ENCODE data around the gene REEP3.
"Not testable (repeated sequence)": the region's sequence is repeated elsewhere in the genome, so short reads cannot be mapped to it uniquely, and the experiment has no call there.

The REEP3 gene

GRCh38 chr10:63497321-63497720 lies 23.9 kb upstream of the REEP3 start:
- no peak for DNase-seq (ENCODE audit: low spot score in 2 of 2)

GRCh38 chr10:63498665-63499064 lies 22.5 kb upstream of the REEP3 start:
- no peaks in the 10 kb centered on the region for H3K9me3 ChIP-seq
- H3K27me3 ChIP-seq (ENCODE audit: low read depth), result no peaks in the 10 kb centered on the region
- H3K4me3 ChIP-seq, result no peak overlapping the region
- no peak for DNase-seq (ENCODE audit: low spot score in 2 of 2)
- in situ Hi-C loops (cut with MboI; ENCODE audit: low sequenced_read_pairs), result no loop called here
- no peaks in the 10 kb centered on the region for H3K36me3 ChIP-seq (replicated peaks)
- H3K4me1 ChIP-seq, result peaks cover 4% of the 10 kb centered on the region

More at GRCh38 chr10:63497321-63497720, 23.9 kb upstream of the REEP3 start:
- in situ Hi-C loops (cut with MboI; ENCODE audit: low sequenced_read_pairs), result no loop called here
- H3K27me3 ChIP-seq (ENCODE audit: low read depth), result no peaks in the 10 kb centered on the region
- no peaks in the 10 kb centered on the region for H3K9me3 ChIP-seq
- no peak overlapping the region for H3K4me3 ChIP-seq
- no peaks in the 10 kb centered on the region for H3K36me3 ChIP-seq (replicated peaks)
- H3K4me1 ChIP-seq, result peaks cover 4% of the 10 kb centered on the region

- H3K27me3 ChIP-seq (ENCODE audit: low read depth); H3K36me3 ChIP-seq (replicated peaks); in situ Hi-C loops (cut with MboI; ENCODE audit: low sequenced_read_pairs); H3K9me3 ChIP-seq; H3K4me3 ChIP-seq; DNase-seq (ENCODE audit: low spot score in 2 of 2); H3K4me1 ChIP-seq: not testable (repeated sequence)
Observed at GRCh38 chr10:63500551-63500950, 20.6 kb upstream of the REEP3 start.

GRCh38 chr10:63501954-63502353 lies 19.2 kb upstream of the REEP3 start:
- in situ Hi-C loops (cut with MboI; ENCODE audit: low sequenced_read_pairs), result no loop called here
- Histone ChIP-seq H3K27me3 (ENCODE audit: low read depth) (no peaks in the 10 kb centered on the region), H3K4me1 (no peaks in the 10 kb centered on the region), H3K4me3 (no peak overlapping the region), H3K9me3 (no peaks in the 10 kb centered on the region), H3K36me3 (replicated peaks) (no peaks in the 10 kb centered on the region)
- DNase-seq (ENCODE audit: low spot score in 2 of 2), result no peak

GRCh38 chr10:63502832-63503231 lies 18.4 kb upstream of the REEP3 start:
- Histone ChIP-seq H3K36me3 (replicated peaks) (no peaks in the 10 kb centered on the region), H3K9me3 (no peaks in the 10 kb centered on the region), H3K4me1 (no peaks in the 10 kb centered on the region), H3K4me3 (no peak overlapping the region), H3K27me3 (ENCODE audit: low read depth) (no peaks in the 10 kb centered on the region)
- DNase-seq (ENCODE audit: low spot score in 2 of 2), result no peak
- in situ Hi-C loops (cut with MboI; ENCODE audit: low sequenced_read_pairs), result no loop called here

GRCh38 chr10:63503395-63503794 lies 17.8 kb upstream of the REEP3 start:
- Histone ChIP-seq H3K4me1 (no peaks in the 10 kb centered on the region), H3K27me3 (ENCODE audit: low read depth) (no peaks in the 10 kb centered on the region), H3K4me3 (no peak overlapping the region), H3K36me3 (replicated peaks) (no peaks in the 10 kb centered on the region), H3K9me3 (no peaks in the 10 kb centered on the region)
- in situ Hi-C loops (cut with MboI; ENCODE audit: low sequenced_read_pairs), result no loop called here
- no peak for DNase-seq (ENCODE audit: low spot score in 2 of 2)

GRCh38 chr10:63504145-63504881 lies 16.9 kb upstream of the REEP3 start:
- H3K4me1 ChIP-seq, result no peaks in the 10 kb centered on the region
- H3K27me3 ChIP-seq (ENCODE audit: low read depth), result no peaks in the 10 kb centered on the region
- no peaks in the 10 kb centered on the region for H3K9me3 ChIP-seq
- DNase-seq (ENCODE audit: low spot score in 2 of 2), result no peak
- no peaks in the 10 kb centered on the region for H3K36me3 ChIP-seq (replicated peaks)
- in situ Hi-C loops (cut with MboI; ENCODE audit: low sequenced_read_pairs), result no loop called here
- no peak overlapping the region for H3K4me3 ChIP-seq

GRCh38 chr10:63505562-63505961 lies 15.6 kb upstream of the REEP3 start:
- H3K27me3 ChIP-seq (ENCODE audit: low read depth), result no peaks in the 10 kb centered on the region
- in situ Hi-C loops (cut with MboI; ENCODE audit: low sequenced_read_pairs), result no loop called here
- H3K4me3 ChIP-seq, result no peak overlapping the region
- no peaks in the 10 kb centered on the region for H3K9me3 ChIP-seq
- H3K4me1 ChIP-seq, result no peaks in the 10 kb centered on the region
- H3K36me3 ChIP-seq (replicated peaks), result no peaks in the 10 kb centered on the region
- DNase-seq (ENCODE audit: low spot score in 2 of 2), result no peak

- no peak overlapping the region for H3K4me3 ChIP-seq
- in situ Hi-C loops (cut with MboI; ENCODE audit: low sequenced_read_pairs), result no loop called here
- no peaks in the 10 kb centered on the region for H3K4me1 ChIP-seq
- no peaks in the 10 kb centered on the region for H3K9me3 ChIP-seq
- DNase-seq (ENCODE audit: low spot score in 2 of 2), result no peak
- no peaks in the 10 kb centered on the region for H3K27me3 ChIP-seq (ENCODE audit: low read depth)
- no peaks in the 10 kb centered on the region for H3K36me3 ChIP-seq (replicated peaks)
Observed at GRCh38 chr10:63506554-63506953, 14.6 kb upstream of the REEP3 start.

GRCh38 chr10:63515002-63515763 lies 6.0 kb upstream of the REEP3 start:
- Histone ChIP-seq H3K36me3 (replicated peaks) (no peaks in the 10 kb centered on the region), H3K9me3 (peaks cover 8% of the 10 kb centered on the region), H3K4me1 (no peaks in the 10 kb centered on the region), H3K27me3 (ENCODE audit: low read depth) (no peaks in the 10 kb centered on the region), H3K4me3 (no peak overlapping the region)
- DNase-seq (ENCODE audit: low spot score in 2 of 2), result no peak
- in situ Hi-C loops (cut with MboI; ENCODE audit: low sequenced_read_pairs), result no loop called here

- H3K36me3 ChIP-seq (replicated peaks), result no peaks in the 10 kb centered on the region
- H3K27me3 ChIP-seq (ENCODE audit: low read depth), result no peaks in the 10 kb centered on the region
- in situ Hi-C loops (cut with MboI; ENCODE audit: low sequenced_read_pairs), result no loop called here
- no peak overlapping the region for H3K4me3 ChIP-seq
- no peak for DNase-seq (ENCODE audit: low spot score in 2 of 2)
- peaks cover 13% of the 10 kb centered on the region for H3K9me3 ChIP-seq
- H3K4me1 ChIP-seq, result peaks cover 5% of the 10 kb centered on the region; the same call in 1 of the 2 replicates
Observed at GRCh38 chr10:63516207-63516606, 5.0 kb upstream of the REEP3 start.

GRCh38 chr10:63518690-63519288 lies 2.4 kb upstream of the REEP3 start:
- no peak overlapping the region for H3K4me3 ChIP-seq

GRCh38 chr10:63521416-63522276 lies 445 bp downstream of the REEP3 start:
- peaks cover 15% of the 10 kb centered on the region for H3K4me1 ChIP-seq
- in situ Hi-C loops (cut with MboI; ENCODE audit: low sequenced_read_pairs), result no loop called here
- no peaks in the 10 kb centered on the region; the same call in 1 of the 2 replicates for H3K36me3 ChIP-seq (replicated peaks)
- peak; percentile 50 to 75 for DNase-seq (ENCODE audit: low spot score in 2 of 2)
- H3K9me3 ChIP-seq, result peaks cover 9% of the 10 kb centered on the region
- H3K27me3 ChIP-seq (ENCODE audit: low read depth), result no peaks in the 10 kb centered on the region
- peak overlapping the region; percentile 73 for H3K4me3 ChIP-seq

More at GRCh38 chr10:63518690-63519288, 2.4 kb upstream of the REEP3 start:
- H3K36me3 ChIP-seq (replicated peaks), result no peaks in the 10 kb centered on the region; the same call in 1 of the 2 replicates
- peaks cover 9% of the 10 kb centered on the region for H3K9me3 ChIP-seq
- no peaks in the 10 kb centered on the region for H3K27me3 ChIP-seq (ENCODE audit: low read depth)
- H3K4me1 ChIP-seq, result peaks cover 15% of the 10 kb centered on the region
- no peak for DNase-seq (ENCODE audit: low spot score in 2 of 2)
- in situ Hi-C loops (cut with MboI; ENCODE audit: low sequenced_read_pairs), result no loop called here

Measured in HAP-1 (cell line).